ENCODE data around the gene OCIAD1.
"Not testable (repeated sequence)": the region's sequence is repeated elsewhere in the genome, so short reads cannot be mapped to it uniquely, and the experiment has no call there.

DNA sequence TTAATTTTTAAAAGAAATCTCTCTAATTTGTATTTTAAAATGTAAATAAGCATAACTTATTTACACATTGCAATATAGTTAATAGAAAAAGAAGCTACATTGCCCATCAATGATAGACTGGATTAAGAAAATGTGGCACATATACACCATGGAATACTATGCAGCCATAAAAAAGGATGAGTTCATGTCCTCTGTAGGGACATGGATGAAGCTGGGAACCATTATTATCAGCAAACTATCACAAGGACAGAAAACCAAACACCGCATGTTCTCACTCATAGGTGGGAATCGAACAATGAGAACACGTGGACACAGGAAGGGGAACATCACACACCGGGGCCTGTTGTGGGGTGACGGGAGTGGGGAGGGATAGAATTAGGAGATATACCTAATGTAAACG, 17.9 kb downstream of the OCIAD1 start:
- TF ChIP-seq RAD21 (IDR thresholded peaks at IDR 0.05); CTCF (IDR thresholded peaks at IDR 0.05; ENCODE audit: low read depth, low read length, missing input control): not testable (repeated sequence)
- TF ChIP-seq, protein P1, sequence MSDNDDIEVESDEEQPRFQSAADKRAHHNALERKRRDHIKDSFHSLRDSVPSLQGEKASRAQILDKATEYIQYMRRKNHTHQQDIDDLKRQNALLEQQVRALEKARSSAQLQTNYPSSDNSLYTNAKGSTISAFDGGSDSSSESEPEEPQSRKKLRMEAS (IDR thresholded peaks at IDR 0.05): not testable (repeated sequence)

All from liver (tissue), 3 donors.